Esophagus muscularis mucosa (tissue), 4 donors: Measurements from ENCODE around the gene MRPL38.

Source experiments
- EP300 ChIP-seq: sonication (generic); formaldehyde crosslinking; IDR thresholded peaks from one replicate; pipeline ENCODE4 v1.6.1; 2017; ENCODE audit warnings: antibody characterized with exemption
- POLR2A ChIP-seq: fragments of 450-650 bp; IDR thresholded peaks from one replicate; pipeline ENCODE4 v1.6.1; 2017; ENCODE audit warnings: antibody characterized with exemption, moderate library complexity, mild to moderate bottlenecking, low read depth
- POLR2AphosphoS5 ChIP-seq, 2 donors: sonication (generic); formaldehyde crosslinking; IDR thresholded peaks; one replicate each; pipeline ENCODE4 v1.6.1; 2017; ENCODE audit warnings: antibody characterized with exemption in 2 of 2
- TF ChIP-seq, protein P1 (sequence below), 3 experiments: fragments of 200-600 bp in 2 of 3; fragments of 450-650 bp in 1 of 3; sonication (generic) in 2 of 3; IDR thresholded peaks; one replicate each; pipeline ENCODE4 v1.5.1; 2017 to 2019; ENCODE audit warnings: antibody characterized with exemption in 3 of 3, mild to moderate bottlenecking in 2 of 3, moderate library complexity in 1 of 3

GRCh38 chr17:75876938-75877751 is 27.5 kb downstream of the MRPL38 start:
- peak; percentile 88 to 95 for TF ChIP-seq POLR2AphosphoS5 (IDR thresholded peaks at IDR 0.05)
- TF ChIP-seq, protein P1, sequence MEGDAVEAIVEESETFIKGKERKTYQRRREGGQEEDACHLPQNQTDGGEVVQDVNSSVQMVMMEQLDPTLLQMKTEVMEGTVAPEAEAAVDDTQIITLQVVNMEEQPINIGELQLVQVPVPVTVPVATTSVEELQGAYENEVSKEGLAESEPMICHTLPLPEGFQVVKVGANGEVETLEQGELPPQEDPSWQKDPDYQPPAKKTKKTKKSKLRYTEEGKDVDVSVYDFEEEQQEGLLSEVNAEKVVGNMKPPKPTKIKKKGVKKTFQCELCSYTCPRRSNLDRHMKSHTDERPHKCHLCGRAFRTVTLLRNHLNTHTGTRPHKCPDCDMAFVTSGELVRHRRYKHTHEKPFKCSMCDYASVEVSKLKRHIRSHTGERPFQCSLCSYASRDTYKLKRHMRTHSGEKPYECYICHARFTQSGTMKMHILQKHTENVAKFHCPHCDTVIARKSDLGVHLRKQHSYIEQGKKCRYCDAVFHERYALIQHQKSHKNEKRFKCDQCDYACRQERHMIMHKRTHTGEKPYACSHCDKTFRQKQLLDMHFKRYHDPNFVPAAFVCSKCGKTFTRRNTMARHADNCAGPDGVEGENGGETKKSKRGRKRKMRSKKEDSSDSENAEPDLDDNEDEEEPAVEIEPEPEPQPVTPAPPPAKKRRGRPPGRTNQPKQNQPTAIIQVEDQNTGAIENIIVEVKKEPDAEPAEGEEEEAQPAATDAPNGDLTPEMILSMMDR (IDR thresholded peaks at IDR 0.05): peak in 2 of 3 experiments; percentile 45 to 48
- TF ChIP-seq POLR2A: peak; percentile 1
- TF ChIP-seq EP300: peak; percentile 49
